Vagina (tissue), 2 donors: Measurements from ENCODE around the gene FNDC5.

Experiments used
- POLR2A ChIP-seq, 2 donors: fragments of 450-650 bp; IDR thresholded peaks; one replicate each; pipeline ENCODE4 v1.6.1; 2017; ENCODE audit warnings: antibody characterized with exemption in 2 of 2, mild to moderate bottlenecking in 2 of 2, moderate library complexity in 2 of 2
- TF ChIP-seq, protein P1 (sequence below), 3 experiments: fragments of 450-650 bp in 2 of 3; fragments of 200-600 bp in 1 of 3; sonication (generic) in 1 of 3; IDR thresholded peaks; one replicate each; pipeline ENCODE4 v1.5.1; 2017 to 2019; ENCODE audit warnings: antibody characterized with exemption in 3 of 3, mild to moderate bottlenecking in 2 of 3, moderate library complexity in 2 of 3

- TF ChIP-seq, protein P1, sequence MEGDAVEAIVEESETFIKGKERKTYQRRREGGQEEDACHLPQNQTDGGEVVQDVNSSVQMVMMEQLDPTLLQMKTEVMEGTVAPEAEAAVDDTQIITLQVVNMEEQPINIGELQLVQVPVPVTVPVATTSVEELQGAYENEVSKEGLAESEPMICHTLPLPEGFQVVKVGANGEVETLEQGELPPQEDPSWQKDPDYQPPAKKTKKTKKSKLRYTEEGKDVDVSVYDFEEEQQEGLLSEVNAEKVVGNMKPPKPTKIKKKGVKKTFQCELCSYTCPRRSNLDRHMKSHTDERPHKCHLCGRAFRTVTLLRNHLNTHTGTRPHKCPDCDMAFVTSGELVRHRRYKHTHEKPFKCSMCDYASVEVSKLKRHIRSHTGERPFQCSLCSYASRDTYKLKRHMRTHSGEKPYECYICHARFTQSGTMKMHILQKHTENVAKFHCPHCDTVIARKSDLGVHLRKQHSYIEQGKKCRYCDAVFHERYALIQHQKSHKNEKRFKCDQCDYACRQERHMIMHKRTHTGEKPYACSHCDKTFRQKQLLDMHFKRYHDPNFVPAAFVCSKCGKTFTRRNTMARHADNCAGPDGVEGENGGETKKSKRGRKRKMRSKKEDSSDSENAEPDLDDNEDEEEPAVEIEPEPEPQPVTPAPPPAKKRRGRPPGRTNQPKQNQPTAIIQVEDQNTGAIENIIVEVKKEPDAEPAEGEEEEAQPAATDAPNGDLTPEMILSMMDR (IDR thresholded peaks at IDR 0.05), result no peak
- no peak for TF ChIP-seq POLR2A (IDR thresholded peaks at IDR 0.05)
These were observed 27.3 kb upstream of the FNDC5 start for GRCh38 chr1:32898056-32898455.
